ENCODE measurements around the gene HAO2. TPM values are rescaled to one million over a fixed set of nuclear protein-coding genes. Genes with fewer than 3 reads are reported as not detected.

HAO2 gene
- total RNA-seq, 1 experiment from 2014 or later, result not detected

DNA sequence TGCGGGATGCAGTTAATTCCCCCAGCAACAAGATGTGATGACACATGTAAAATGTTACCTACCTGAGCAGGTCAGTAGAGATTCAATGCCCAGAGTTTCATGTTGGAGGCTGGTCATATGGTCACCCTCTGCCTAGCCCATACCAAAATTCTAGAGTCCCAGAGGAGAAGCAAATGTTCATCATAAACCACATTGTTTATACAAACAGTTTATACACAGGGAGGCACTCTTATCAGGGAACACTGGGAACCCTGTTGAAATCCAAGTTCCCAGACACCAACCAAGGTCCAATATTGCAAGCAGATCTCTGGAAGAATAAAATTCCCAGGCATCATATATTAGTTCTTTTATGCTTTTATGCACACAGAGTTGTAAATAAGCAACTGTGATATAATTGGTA lies 10.5 kb downstream of the HAO2 start:
- Histone ChIP-seq H3K27me3 (ENCODE audit: control insufficient read depth, insufficient read depth, low read length) (peaks cover 7% of the 10 kb centered on the region; the same call in 1 of the 2 replicates), H3K27ac (ENCODE audit: low read length) (no peak overlapping the region), H3K4me1 (ENCODE audit: control insufficient read depth, insufficient read depth, low read length) (no peaks in the 10 kb centered on the region; the same call in 1 of the 2 replicates), H3K4me3 (ENCODE audit: low read depth in 2 of 2, low read length in 2 of 2) (no peak overlapping the region), H3K36me3 (ENCODE audit: control insufficient read depth, insufficient read depth, low read length) (no peaks in the 10 kb centered on the region), H3K9me3 (ENCODE audit: control insufficient read depth, insufficient read depth, low read depth, low read length) (no peaks in the 10 kb centered on the region)
- in situ Hi-C loops (cut with HindIII; ENCODE audit: low pct_unique_long_range_greater_than_20kb, low sequenced_read_pairs), result no loop called here
- CTCF ChIA-PET, result interaction anchor here (0.7 kb wide), 1 partner anchor 37 kb away, joined by 3 read pairs; no protein-coding TSS in a partner anchor
- DNase-seq (ENCODE audit: low read depth, low spot score) (no peak), ATAC-seq (no peak)
- POLR2A ChIA-PET, result no interaction called here
- intact Hi-C loops (cut with micrococcal nuclease; ENCODE audit: unreplicated experiment), result no loop called here
- TF ChIP-seq, protein P1, sequence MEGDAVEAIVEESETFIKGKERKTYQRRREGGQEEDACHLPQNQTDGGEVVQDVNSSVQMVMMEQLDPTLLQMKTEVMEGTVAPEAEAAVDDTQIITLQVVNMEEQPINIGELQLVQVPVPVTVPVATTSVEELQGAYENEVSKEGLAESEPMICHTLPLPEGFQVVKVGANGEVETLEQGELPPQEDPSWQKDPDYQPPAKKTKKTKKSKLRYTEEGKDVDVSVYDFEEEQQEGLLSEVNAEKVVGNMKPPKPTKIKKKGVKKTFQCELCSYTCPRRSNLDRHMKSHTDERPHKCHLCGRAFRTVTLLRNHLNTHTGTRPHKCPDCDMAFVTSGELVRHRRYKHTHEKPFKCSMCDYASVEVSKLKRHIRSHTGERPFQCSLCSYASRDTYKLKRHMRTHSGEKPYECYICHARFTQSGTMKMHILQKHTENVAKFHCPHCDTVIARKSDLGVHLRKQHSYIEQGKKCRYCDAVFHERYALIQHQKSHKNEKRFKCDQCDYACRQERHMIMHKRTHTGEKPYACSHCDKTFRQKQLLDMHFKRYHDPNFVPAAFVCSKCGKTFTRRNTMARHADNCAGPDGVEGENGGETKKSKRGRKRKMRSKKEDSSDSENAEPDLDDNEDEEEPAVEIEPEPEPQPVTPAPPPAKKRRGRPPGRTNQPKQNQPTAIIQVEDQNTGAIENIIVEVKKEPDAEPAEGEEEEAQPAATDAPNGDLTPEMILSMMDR (IDR thresholded peaks at IDR 0.05), result no peak
- no TSS peak for BruUV-seq (replicated peaks)

DNA sequence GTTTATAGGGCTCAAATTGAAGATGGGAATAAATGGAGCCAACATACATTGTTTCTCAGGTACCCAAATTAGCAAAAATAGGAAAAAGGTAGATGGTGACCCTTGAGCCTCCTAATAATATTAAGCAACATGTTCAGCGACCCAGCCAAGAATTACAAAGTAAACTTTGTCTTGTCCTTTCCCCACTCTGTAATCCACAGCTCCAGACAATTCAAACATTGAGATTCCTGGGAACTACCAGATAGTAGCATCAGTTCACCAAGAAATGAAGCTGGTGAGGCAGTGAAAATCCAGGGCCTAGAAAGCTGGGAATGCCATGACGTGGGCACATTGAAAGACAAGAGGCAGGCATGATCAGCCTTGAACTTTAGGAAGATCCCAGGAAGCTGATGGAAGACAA lies 11.7 kb downstream of the HAO2 start:
- H3K4me1 ChIP-seq (ENCODE audit: control insufficient read depth, insufficient read depth, low read length), result no peaks in the 10 kb centered on the region
- CTCF ChIA-PET, result no interaction called here

More for the DNA sequence above, 11.7 kb downstream of the HAO2 start:
- BruUV-seq (replicated peaks), result no TSS peak
- no peak for TF ChIP-seq REST (IDR thresholded peaks at IDR 0.05; ENCODE audit: insufficient read depth in 1 of 2, low read depth in 2 of 2, low read length in 1 of 2)
- TF ChIP-seq POLR2AphosphoS5 (IDR thresholded peaks at IDR 0.05; ENCODE audit: low read depth, low read length), result no peak
- TF ChIP-seq TCF7L2 (IDR thresholded peaks at IDR 0.05; ENCODE audit: low read depth, low read length), result no peak
- no peak for TF ChIP-seq SIN3A (IDR thresholded peaks at IDR 0.05; ENCODE audit: borderline replicate concordance, insufficient read depth, low read depth, low read length)
- TF ChIP-seq, protein P1 (IDR thresholded peaks at IDR 0.05), result no peak
- Histone ChIP-seq H3K27me3 (ENCODE audit: control insufficient read depth, insufficient read depth, low read length) (no peaks in the 10 kb centered on the region), H3K9me3 (ENCODE audit: control insufficient read depth, insufficient read depth, low read depth, low read length) (no peaks in the 10 kb centered on the region), H3K27ac (ENCODE audit: low read length) (no peak overlapping the region), H3K4me3 (ENCODE audit: low read depth in 2 of 2, low read length in 2 of 2) (no peak overlapping the region), H3K36me3 (ENCODE audit: control insufficient read depth, insufficient read depth, low read length) (no peaks in the 10 kb centered on the region)
- ATAC-seq (no peak), DNase-seq (ENCODE audit: low read depth, low spot score) (no peak)
- in situ Hi-C loops (cut with HindIII; ENCODE audit: low pct_unique_long_range_greater_than_20kb, low sequenced_read_pairs), result no loop called here
- POLR2A ChIA-PET, result interaction anchor here (0.6 kb wide), 1 partner anchor 8 kb away, joined by 3 read pairs; no protein-coding TSS in a partner anchor
- intact Hi-C loops (cut with micrococcal nuclease; ENCODE audit: unreplicated experiment), result no loop called here
